Stomach (tissue), 4 donors: ENCODE data around the gene ADD1.

Experiments
- EP300 ChIP-seq: sonication (generic); formaldehyde crosslinking; IDR thresholded peaks from one replicate; pipeline ENCODE4 v1.6.1; 2017; ENCODE audit warnings: antibody characterized with exemption
- POLR2A ChIP-seq, 4 donors: fragments of 450-650 bp; IDR thresholded peaks; one replicate each; pipeline ENCODE4 v1.6.1; 2016; ENCODE audit warnings: antibody characterized with exemption in 4 of 4, control low read depth in 2 of 4, mild to moderate bottlenecking in 1 of 4, moderate library complexity in 1 of 4
- POLR2AphosphoS5 ChIP-seq, 3 donors: sonication (generic); formaldehyde crosslinking; IDR thresholded peaks; one replicate each; pipeline ENCODE4 v1.6.1; 2016; ENCODE audit warnings: antibody characterized with exemption in 3 of 3
- TF ChIP-seq, protein P1 (sequence below), 7 experiments: fragments of 450-650 bp in 4 of 7; fragments of 200-600 bp in 3 of 7; sonication (generic) in 3 of 7; IDR thresholded peaks; one replicate each; pipeline ENCODE4 v1.5.1; 2016 to 2019; ENCODE audit warnings: antibody characterized with exemption in 7 of 7, control low read depth in 2 of 7, mild to moderate bottlenecking in 1 of 7

GRCh38 chr4:2914256-2915126, 70.8 kb downstream of the ADD1 start:
- TF ChIP-seq, protein P1, sequence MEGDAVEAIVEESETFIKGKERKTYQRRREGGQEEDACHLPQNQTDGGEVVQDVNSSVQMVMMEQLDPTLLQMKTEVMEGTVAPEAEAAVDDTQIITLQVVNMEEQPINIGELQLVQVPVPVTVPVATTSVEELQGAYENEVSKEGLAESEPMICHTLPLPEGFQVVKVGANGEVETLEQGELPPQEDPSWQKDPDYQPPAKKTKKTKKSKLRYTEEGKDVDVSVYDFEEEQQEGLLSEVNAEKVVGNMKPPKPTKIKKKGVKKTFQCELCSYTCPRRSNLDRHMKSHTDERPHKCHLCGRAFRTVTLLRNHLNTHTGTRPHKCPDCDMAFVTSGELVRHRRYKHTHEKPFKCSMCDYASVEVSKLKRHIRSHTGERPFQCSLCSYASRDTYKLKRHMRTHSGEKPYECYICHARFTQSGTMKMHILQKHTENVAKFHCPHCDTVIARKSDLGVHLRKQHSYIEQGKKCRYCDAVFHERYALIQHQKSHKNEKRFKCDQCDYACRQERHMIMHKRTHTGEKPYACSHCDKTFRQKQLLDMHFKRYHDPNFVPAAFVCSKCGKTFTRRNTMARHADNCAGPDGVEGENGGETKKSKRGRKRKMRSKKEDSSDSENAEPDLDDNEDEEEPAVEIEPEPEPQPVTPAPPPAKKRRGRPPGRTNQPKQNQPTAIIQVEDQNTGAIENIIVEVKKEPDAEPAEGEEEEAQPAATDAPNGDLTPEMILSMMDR (IDR thresholded peaks at IDR 0.05) = no peak
- TF ChIP-seq EP300 (no peak), POLR2AphosphoS5 (IDR thresholded peaks at IDR 0.05) (no peak), POLR2A (IDR thresholded peaks at IDR 0.05) (no peak)
